Astrocyte (in vitro differentiated cells and primary cell): Measurements from ENCODE around the gene CCDC93. TPM values are rescaled to one million over a fixed set of nuclear protein-coding genes. Genes with fewer than 3 reads are reported as not detected.

ENCODE experiments used
- DNase-seq: peaks from one replicate; pipeline ENCODE4 v3.0.0-alpha.2; 2010; ENCODE audit warnings: low read depth
- FAIRE-seq: peaks from 2 replicates; lab custom pipeline; 2011; peaks lifted over from hg19 to GRCh38; lab: Jason Lieb, UNC
- H2AFZ ChIP-seq: 2 replicates; pipeline ENCODE4 v1.6.0; 2012; ENCODE audit warnings: low read depth, low read length, inconsistent platforms
- H3K27ac ChIP-seq: 2 replicates; pipeline ENCODE4 v1.5.1; 2011; ENCODE audit warnings: low read depth, low read length, inconsistent platforms
- H3K27me3 ChIP-seq: 2 replicates; pipeline ENCODE4 v1.6.0; 2011; ENCODE audit warnings: low read length, inconsistent platforms; ENCODE audit not compliant: insufficient read depth
- H3K36me3 ChIP-seq: 2 replicates; pipeline ENCODE4 v1.5.1; 2011; ENCODE audit warnings: low read length, inconsistent platforms; ENCODE audit not compliant: insufficient read depth
- H3K4me1 ChIP-seq: 2 replicates; pipeline ENCODE4 v1.5.1; 2011; ENCODE audit warnings: low read length, inconsistent platforms; ENCODE audit not compliant: insufficient read depth
- H3K4me2 ChIP-seq: 2 replicates; pipeline ENCODE4 v1.6.0; 2012; ENCODE audit warnings: low read length, inconsistent platforms
- H3K4me3 ChIP-seq: 2 replicates; pipeline ENCODE4 v1.5.1; 2011; ENCODE audit warnings: low read depth, mild to moderate bottlenecking, low read length, inconsistent platforms; ENCODE audit not compliant: insufficient read depth
- H3K79me2 ChIP-seq: 2 replicates; pipeline ENCODE4 v1.6.0; 2012; ENCODE audit warnings: mild to moderate bottlenecking, low read length, inconsistent platforms; ENCODE audit not compliant: insufficient read depth
- H3K9ac ChIP-seq: 2 replicates; pipeline ENCODE4 v1.6.0; 2012; ENCODE audit warnings: mild to moderate bottlenecking, low read length, inconsistent platforms
- H3K9me3 ChIP-seq: 2 replicates; pipeline ENCODE4 v1.5.1; 2012; ENCODE audit warnings: low read depth, mild to moderate bottlenecking, low read length, inconsistent platforms; ENCODE audit not compliant: insufficient read depth
- H4K20me1 ChIP-seq: 2 replicates; pipeline ENCODE4 v1.6.0; 2012; ENCODE audit warnings: low read length, inconsistent platforms; ENCODE audit not compliant: insufficient read depth
- H3K27ac Mint-ChIP-seq: one replicate; pipeline ENCODE4 v1.8.0; 2021; ENCODE audit warnings: mild to moderate bottlenecking, mixed read lengths; ENCODE audit not compliant: unreplicated experiment
- H3K27me3 Mint-ChIP-seq: one replicate; pipeline ENCODE4 v1.8.0; 2021; ENCODE audit warnings: low read depth, mixed read lengths; ENCODE audit not compliant: unreplicated experiment
- H3K36me3 Mint-ChIP-seq: one replicate; pipeline ENCODE4 v1.8.0; 2021; ENCODE audit warnings: low read depth, mixed read lengths; ENCODE audit not compliant: unreplicated experiment
- H3K4me1 Mint-ChIP-seq: one replicate; pipeline ENCODE4 v1.8.0; 2021; ENCODE audit warnings: low read depth, mixed read lengths; ENCODE audit not compliant: unreplicated experiment
- H3K4me3 Mint-ChIP-seq: one replicate; pipeline ENCODE4 v1.8.0; 2021; ENCODE audit warnings: mild to moderate bottlenecking, moderate library complexity, mixed read lengths; ENCODE audit not compliant: unreplicated experiment
- H3K9me3 Mint-ChIP-seq: one replicate; pipeline ENCODE4 v1.8.0; 2021; ENCODE audit warnings: mild to moderate bottlenecking, mixed read lengths; ENCODE audit not compliant: unreplicated experiment
- EZH2 ChIP-seq: IDR thresholded peaks from 2 replicates; pipeline ENCODE4 v1.6.1; 2012; ENCODE audit warnings: mild to moderate bottlenecking, low read length, inconsistent platforms; ENCODE audit not compliant: insufficient read depth
- total RNA-seq: library from RNA; stranded (reverse); gene quantifications from 2 replicates; pipeline ENCODE4 v1.2.1, GENCODE V29; 2021
- TF ChIP-seq, protein P1 (sequence below): IDR thresholded peaks from 2 replicates; pipeline ENCODE4 v1.5.1; 2011; ENCODE audit warnings: low read depth, mild to moderate bottlenecking, inconsistent platforms, low read length, moderate library complexity; ENCODE audit not compliant: insufficient read depth

Gene CCDC93
- total RNA-seq, 1 donor from 2014 or later, result 29.1 TPM

DNA sequence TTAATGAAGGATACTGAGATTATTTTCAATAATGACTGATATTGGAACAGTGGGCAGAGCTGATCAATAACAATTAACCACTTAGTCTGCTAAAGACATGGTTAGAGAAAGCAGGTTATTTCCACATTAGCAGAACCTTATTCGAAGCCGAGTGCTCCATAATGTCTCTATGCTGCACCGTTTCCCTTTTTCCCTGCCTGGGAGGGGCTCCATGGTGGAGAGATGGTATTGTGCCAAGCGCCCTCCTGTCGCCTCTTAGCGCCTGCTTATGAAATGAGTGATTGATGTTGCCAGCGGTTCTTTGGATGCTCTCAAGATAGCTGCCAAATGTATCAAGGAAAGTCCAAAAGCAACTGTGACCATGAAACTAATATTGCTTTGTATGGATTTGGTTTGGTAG, 39.8 kb upstream of the CCDC93 start:
- no peak for FAIRE-seq
- no peak overlapping the region for H2AFZ ChIP-seq
- TF ChIP-seq EZH2, result no peak
- TF ChIP-seq, protein P1, sequence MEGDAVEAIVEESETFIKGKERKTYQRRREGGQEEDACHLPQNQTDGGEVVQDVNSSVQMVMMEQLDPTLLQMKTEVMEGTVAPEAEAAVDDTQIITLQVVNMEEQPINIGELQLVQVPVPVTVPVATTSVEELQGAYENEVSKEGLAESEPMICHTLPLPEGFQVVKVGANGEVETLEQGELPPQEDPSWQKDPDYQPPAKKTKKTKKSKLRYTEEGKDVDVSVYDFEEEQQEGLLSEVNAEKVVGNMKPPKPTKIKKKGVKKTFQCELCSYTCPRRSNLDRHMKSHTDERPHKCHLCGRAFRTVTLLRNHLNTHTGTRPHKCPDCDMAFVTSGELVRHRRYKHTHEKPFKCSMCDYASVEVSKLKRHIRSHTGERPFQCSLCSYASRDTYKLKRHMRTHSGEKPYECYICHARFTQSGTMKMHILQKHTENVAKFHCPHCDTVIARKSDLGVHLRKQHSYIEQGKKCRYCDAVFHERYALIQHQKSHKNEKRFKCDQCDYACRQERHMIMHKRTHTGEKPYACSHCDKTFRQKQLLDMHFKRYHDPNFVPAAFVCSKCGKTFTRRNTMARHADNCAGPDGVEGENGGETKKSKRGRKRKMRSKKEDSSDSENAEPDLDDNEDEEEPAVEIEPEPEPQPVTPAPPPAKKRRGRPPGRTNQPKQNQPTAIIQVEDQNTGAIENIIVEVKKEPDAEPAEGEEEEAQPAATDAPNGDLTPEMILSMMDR, result no peak
- no peak for DNase-seq
- Mint-ChIP-seq H3K36me3 (no peaks in the 10 kb centered on the region), H3K27ac (no peak overlapping the region), H3K27me3 (peaks cover 9% of the 10 kb centered on the region), H3K4me1 (peaks cover 28% of the 10 kb centered on the region), H3K4me3 (no peak overlapping the region), H3K9me3 (no peaks in the 10 kb centered on the region)
- H3K27ac ChIP-seq, result no peak overlapping the region
- no peaks in the 10 kb centered on the region for H3K36me3 ChIP-seq
- H4K20me1 ChIP-seq, result no peaks in the 10 kb centered on the region
- no peak overlapping the region for H3K9ac ChIP-seq
- no peaks in the 10 kb centered on the region for H3K79me2 ChIP-seq
- H3K4me2 ChIP-seq, result no peak overlapping the region
- peaks cover 11% of the 10 kb centered on the region for H3K27me3 ChIP-seq
- H3K4me3 ChIP-seq, result no peak overlapping the region
- no peaks in the 10 kb centered on the region for H3K9me3 ChIP-seq
- H3K4me1 ChIP-seq, result no peaks in the 10 kb centered on the region

DNA sequence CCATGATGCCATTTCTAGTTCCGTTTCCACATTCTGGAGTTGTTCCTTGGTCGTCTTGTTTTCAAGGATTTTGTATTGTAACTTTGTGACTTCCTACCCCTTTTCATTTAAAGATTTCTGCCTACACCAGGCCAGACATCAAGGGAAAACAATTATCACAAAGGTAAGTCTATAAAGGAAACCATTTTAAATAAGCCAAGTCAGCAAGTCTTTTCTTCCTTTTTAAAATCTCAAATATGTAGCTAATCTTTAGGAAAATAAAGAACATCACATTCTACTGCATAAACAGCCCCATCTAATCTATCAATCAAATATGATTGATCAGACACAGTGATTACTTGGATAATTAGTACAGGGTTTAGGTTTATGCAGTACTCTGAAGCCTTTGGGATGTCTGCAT, 38.6 kb upstream of the CCDC93 start:
- Histone ChIP-seq H3K9me3 (no peaks in the 10 kb centered on the region), H3K4me3 (no peak overlapping the region), H3K4me1 (no peaks in the 10 kb centered on the region), H3K36me3 (no peaks in the 10 kb centered on the region), H3K27me3 (peaks cover 11% of the 10 kb centered on the region), H3K27ac (no peak overlapping the region), H3K79me2 (no peaks in the 10 kb centered on the region), H3K4me2 (no peak overlapping the region), H3K9ac (no peak overlapping the region), H2AFZ (no peak overlapping the region), H4K20me1 (no peaks in the 10 kb centered on the region)
- Mint-ChIP-seq H3K27me3 (peaks cover 8% of the 10 kb centered on the region), H3K9me3 (no peaks in the 10 kb centered on the region), H3K36me3 (no peaks in the 10 kb centered on the region), H3K27ac (no peak overlapping the region), H3K4me3 (no peak overlapping the region), H3K4me1 (peaks cover 36% of the 10 kb centered on the region)
- no peak for FAIRE-seq
- DNase-seq, result no peak
- no peak for TF ChIP-seq EZH2
- TF ChIP-seq, protein P1, result no peak

DNA sequence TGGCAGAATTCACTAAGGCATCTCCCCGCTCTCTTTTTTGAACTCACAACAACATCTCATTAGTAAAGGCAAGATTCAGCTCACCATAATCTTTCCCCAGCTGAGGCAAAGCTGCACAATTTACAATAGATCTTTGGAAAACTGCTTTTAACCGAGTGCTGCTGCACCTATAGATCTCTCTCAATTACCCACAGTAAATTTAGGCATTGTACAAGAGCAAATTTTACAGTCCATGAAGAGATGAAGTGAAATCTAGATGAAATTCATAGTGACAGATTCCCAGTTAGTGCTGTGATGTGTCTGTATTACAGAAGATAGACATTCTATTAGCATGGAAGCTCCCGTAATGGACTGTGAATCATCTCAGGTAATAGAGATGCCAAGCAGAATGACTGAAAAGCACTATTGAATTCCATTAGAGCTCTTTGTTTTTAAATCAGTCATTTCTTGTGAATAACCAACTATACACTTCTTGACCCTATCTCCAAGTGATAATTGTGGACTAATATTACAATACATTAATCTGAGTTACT, 38.0 kb upstream of the CCDC93 start:
- H3K4me1 ChIP-seq, result peaks cover 5% of the 10 kb centered on the region
- no peak overlapping the region for H2AFZ ChIP-seq
- H3K27me3 ChIP-seq, result peaks cover 11% of the 10 kb centered on the region
- no peaks in the 10 kb centered on the region for H3K36me3 ChIP-seq
- H3K9me3 Mint-ChIP-seq, result no peaks in the 10 kb centered on the region
- peaks cover 35% of the 10 kb centered on the region for H3K4me1 Mint-ChIP-seq
- peaks cover 5% of the 10 kb centered on the region for H3K27me3 Mint-ChIP-seq
- H3K4me3 ChIP-seq, result no peak overlapping the region
- FAIRE-seq (no peak), DNase-seq (no peak)
- no peak overlapping the region for H3K27ac Mint-ChIP-seq
- no peaks in the 10 kb centered on the region for H3K79me2 ChIP-seq
- no peak overlapping the region for H3K27ac ChIP-seq
- no peaks in the 10 kb centered on the region for H3K9me3 ChIP-seq
- no peak overlapping the region for H3K4me2 ChIP-seq
- no peaks in the 10 kb centered on the region for H3K36me3 Mint-ChIP-seq
- no peak overlapping the region for H3K9ac ChIP-seq
- no peaks in the 10 kb centered on the region for H4K20me1 ChIP-seq
- H3K4me3 Mint-ChIP-seq, result no peak overlapping the region
- TF ChIP-seq EZH2, result no peak
- TF ChIP-seq, protein P1, result no peak
